ENCODE data around the gene PHETA1.

Gene PHETA1, protein sequence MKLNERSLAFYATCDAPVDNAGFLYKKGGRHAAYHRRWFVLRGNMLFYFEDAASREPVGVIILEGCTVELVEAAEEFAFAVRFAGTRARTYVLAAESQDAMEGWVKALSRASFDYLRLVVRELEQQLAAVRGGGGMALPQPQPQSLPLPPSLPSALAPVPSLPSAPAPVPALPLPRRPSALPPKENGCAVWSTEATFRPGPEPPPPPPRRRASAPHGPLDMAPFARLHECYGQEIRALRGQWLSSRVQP

DNA sequence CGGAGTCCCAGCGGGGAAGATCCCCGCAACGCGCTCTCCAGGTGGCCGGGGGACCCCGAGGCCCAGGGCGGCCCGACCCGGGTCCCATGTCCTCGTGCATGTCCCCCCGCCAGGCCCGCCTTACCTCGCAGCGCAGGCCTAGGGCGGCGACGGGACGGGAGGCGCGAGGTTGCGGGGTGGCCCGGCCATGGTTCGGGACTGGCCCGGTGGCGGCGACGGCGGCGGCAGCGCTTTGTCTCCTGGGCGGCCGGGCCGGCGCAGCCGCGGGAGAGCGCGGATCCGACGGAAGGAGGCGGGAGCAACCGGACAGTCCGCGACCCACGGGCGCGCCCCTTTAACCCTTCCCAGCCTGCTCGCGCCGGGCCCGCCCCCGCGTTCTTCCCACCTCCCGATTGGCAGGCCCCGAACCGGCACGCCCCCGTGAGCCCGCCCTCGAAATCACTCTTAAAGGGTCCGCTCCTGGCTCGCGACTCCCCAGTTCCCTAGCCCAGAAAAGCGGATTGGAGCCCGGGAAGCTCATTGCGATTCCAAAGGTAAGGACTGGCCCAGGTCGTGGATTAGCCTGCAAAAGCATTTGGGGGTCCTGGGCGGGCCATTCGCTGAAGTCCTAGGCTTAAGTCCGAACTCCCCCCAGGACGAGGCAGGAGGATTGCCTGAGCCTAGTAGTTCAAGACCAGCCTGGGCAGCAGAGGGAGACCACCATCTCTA, at the start of gene PHETA1:
PHETA1 (minus strand) TSS at position 308 of the 708 bp plus-strand sequence. CDS start 5,668 bp downstream, outside the sequence.
- peak; percentile 56 for DNase-seq

DNA sequence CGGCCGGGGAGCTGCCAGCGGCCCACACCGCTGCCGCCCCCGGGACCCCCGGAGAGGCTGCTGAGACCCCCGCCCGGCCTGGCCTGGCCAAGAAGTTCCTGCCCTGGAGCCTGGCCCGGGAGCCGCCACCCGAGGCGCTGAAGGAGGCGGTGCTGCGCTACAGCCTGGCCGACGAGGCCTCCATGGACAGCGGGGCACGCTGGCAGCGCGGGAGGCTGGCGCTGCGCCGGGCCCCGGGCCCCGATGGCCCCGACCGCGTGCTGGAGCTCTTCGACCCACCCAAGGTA, 49.6 kb upstream of the PHETA1 start:
- DNase-seq: no peak

DNA sequence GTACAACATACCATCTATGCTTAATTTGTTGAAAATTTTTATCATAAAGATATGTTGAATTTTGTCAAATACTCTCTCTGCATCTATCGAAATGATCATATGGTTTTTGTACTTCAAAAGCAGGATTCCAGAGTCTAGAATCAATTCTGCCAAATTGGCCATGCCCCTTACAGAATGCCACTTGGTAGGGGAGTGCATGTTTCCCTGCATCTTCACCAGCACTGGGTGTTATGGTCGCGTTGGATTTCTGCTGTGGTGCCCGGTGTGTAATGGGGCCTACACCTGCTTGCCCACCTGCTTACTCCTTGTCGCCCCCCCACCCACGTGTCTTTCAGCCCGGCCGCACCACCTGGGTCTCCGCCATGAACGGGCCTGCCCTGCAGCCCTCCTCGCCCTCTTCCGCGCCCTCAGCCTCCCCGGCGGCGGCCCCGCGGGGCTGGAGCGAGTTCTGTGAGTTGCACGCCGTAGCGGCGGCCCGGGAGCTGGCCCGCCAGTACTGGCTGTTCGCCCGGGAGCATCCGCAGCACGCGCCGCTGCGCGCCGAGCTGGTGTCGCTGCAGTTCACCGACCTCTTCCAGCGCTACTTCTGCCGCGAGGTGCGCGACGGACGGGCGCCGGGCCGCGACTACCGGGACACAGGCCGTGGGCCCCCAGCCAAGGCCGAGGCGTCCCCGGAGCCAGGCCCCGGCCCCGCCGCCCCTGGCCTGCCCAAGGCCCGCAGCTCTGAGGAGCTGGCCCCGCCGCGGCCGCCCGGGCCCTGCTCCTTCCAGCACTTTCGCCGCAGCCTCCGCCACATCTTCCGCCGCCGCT, 49.1 kb upstream of the PHETA1 start:
- no peak for DNase-seq

DNA sequence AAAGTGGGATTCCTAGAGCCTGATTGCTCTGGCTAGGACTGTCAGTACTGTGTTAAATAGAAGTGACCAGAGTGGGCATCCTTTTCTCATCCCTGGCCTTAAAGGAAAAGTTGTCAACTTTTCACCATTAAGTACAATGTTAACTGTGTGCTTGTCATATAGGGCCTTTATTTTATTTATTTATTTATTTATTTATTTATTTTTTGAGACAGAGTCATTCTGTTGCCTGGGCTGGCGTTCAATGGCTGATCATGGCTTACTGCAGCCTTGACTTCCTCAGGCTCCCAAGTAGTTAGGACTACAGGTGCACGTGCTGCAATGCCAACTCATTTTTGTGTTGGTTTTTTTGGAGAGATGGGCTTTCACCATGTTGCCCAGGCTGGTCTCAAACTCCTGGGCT, 48.4 kb upstream of the PHETA1 start:
- DNase-seq: no peak

DNA sequence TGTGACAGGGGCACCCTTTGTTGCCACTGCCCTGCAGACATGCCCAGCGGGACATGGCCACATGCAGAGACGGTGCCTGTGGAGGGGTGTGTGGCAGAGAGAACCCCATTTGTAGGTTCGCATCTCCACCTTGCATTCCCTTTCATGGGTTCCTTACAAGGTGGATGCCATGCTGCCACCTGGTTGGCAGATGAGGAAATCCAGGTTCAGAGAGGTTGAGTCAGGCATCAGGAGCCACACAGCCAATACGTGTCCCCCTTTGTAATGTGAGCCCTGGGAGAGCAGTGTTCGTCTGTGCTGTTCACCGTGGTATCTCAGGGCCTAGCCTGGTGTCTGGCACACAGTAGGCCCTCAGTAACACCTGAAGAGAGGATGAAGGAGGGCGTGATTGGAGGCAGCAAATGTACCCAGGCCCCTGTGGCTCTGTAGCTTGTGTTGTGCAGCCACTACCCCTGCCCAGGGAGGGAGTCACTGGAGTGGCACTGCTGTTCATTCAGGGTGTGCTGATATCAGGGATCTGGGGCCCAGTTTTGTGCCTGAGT, 45.9 kb upstream of the PHETA1 start:
- DNase-seq: no peak

DNA sequence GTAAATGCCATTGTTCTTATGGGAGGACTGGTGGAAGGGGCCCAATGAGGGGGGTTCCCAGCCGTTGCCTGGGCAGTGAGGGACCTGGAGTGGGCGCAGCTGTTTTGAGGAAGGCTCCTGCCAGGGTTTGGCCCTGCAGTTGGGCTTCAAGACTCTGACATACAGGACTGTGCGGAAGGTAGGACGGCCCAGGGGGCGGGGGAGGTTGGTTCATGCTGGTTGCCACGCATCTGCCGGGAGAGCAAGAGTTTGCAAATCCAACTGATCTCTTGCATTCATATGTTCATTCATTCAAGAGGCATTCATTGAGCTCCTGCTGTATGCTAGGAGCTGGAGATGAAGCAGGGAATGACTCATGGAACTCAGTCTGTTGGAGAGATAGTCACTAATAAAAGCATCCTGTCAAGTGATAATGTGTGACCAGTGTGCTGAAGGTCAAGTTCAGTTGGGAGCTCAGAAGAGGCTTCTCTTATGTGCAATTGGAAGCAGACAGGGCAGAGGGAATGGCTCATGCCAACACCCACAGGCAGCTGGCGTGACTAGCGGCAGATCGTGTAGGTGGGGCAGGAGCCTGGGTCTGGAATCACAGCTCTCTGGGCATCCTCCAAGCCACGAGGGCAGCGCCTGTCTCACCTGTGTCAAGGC, 44.7 kb upstream of the PHETA1 start:
- DNase-seq: no peak

DNA sequence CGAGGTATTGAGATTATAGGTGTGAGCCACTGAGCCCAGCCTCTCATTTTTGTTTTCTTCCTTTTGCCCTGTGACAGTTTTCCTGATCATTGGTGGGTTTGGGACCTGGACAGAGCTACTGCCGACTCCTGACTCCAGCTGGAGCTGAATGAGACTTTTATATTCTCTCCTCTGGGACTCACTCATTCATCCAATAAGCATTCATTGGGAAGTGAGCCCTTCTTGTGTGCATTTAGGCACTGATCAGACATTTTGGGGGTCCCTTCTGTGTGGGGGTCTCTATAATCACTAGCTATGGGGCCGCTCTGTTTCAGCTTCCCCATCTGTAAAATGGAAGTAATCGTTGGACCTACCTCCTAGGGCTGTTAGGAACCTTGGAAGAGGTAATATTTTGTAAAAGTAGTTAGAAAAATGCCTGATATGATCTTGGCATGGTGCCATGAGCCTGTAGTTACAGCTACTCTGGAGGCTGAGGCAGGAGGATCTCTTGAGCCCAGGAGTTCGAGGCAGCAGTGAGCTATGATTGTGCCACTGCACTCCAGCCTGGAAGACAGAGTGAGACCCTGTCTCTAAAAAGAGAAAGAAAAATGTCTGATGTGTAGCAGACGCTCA, 44.0 kb upstream of the PHETA1 start:
- no peak for DNase-seq

DNA sequence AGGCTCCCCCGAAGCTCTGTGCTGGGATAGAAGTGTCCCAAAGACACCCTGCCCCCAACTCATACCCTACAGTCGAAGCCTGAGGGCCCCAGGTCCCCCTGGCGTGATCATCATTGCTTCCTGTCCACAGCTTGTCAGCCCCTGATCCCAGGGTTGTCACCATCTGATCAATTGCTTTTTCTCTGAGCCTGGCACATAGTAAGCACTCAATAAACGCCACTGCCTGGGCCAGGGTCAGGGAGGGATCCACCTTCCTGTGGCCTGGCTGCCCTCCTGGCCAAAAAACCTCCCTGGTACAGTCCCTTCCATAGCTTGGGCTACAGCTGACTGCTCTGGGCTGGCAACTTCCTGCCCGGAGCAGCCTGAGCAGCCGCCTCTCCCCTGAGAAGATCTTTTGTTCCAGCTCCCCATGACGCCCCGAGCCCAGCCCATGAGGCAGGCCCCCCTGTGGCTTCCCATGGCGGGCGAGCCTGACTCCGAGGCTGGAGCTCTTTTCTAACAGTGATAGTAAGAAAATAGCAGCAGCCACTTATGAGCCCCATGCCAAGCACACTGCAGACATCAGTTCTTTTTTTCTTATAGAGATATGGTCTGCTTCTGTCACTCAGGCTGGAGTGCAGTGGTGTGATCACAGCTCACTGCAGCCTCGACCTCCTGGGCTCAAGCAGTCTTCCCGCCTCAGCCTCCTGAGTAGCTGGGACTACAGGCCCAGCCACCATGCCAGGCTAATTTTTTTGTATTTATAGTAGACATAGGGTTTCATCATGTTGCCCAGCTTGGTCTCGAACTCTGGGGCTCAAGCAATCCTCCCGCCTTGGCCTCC, 43.3 kb upstream of the PHETA1 start:
- peak; percentile 82 for DNase-seq

DNA sequence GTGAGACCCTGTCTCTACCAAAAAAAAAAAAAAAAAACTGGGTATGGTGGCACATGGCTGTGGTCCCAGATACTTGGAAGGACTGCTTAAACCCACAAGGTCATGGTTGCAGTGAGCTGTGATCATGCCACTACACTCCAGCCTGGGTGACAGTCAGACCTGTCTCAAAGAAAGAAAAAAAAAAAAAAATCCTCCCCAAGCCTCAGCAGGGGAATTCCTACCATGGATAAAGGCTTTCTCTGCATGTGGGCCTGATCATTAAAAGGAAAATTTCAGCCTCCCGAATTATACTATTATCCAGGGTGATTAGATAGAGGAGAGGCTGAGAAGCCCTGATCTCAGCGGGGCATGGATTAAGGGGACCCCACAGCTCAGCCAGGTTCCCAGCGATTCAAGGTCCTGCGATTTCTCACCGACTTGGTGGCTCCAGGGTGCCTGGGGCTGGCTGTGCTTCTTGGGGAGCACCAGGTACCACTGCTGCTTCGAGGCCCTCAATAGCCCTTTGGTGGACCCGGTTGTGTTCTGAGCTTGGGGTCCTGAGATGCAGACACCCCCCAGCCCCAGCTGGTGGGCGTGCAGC, 42.4 kb upstream of the PHETA1 start:
- no peak for DNase-seq

DNA sequence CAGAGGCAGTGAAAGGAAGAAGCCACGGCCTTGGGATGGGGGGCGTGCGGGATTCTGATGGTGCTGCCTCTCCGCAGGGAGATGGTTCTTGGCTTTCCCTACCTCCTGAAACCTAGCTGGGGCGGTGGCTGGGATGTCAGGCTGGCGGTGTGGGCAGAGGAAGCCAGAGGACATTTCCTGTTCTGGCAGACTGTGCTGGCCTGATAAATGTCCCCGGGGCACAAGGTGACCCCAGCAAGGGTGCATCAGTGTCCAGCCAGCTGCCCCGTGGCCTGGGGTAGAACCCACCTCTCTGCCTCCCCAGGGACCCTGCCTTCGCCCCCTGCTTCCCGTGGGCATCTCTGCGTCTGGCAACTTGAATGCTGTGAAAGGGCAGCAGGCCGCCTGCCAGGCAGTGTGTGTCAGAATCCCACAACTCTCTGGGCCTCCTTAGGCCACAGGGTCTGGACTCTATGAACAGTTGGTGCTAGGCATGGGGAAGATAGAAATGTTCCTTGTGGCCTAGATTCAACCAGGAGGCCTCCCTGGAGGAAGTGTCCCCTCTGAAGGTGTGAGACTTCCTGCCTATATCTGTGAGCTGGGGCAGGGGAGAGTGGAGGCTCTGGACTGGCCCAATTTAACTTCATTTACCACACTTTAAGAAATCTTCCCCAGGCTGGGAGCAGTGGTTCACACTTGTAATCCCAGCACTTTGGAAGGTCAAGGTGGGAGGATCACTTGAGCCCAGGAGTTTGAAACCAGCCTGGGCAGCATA, 41.7 kb upstream of the PHETA1 start:
- DNase-seq: no peak

DNA sequence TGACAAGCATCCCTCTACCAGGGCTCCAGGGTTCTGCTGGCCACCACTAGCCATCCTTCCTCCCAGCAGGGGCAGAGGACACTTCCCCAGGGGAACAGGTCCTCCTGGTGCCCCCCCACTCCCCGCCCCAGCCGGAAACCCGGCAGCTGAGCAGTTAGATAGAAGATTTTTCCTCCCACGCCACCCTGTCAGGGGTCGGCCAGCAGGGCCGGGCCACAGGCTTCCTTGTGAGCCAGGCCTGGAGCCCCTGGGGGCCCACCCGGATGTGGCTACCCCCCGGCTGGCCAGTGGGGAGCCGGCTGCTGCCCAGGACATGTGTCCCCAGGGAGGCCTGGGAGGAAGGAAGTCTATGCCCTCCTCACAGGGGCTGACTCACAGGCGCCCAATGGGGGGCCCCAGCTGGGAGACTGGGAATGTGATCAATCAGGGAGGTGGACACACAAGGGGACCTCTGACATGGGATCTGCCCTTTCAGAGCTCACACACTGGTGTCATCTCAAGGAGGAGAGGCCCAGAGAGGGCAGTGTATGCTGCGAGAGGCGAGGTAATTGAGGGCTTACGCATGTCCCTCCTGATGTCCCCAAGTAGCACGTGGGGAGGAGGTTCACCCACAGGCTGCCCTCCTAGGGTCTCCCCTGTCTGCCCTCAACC, 41.0 kb upstream of the PHETA1 start:
- DNase-seq: no peak

DNA sequence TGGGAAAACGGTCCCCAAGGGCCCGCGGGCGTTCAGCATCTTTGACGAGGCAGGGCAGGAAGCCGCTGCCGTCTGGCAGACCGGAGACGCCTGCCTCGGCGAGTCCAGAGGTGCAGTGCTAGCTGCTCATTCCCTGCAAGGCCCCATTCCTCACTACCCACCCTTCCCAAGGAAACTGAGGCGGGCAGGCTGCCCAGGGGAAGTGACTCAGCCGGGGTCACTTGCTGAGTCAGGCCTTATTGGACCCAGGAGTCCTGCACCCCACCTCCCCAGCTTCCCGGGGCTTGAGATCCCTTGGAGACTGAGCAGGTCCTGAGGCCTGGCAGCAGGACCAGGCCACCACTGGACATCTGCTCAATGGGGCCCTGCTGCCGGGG, 40.5 kb upstream of the PHETA1 start:
- no peak for DNase-seq

DNA sequence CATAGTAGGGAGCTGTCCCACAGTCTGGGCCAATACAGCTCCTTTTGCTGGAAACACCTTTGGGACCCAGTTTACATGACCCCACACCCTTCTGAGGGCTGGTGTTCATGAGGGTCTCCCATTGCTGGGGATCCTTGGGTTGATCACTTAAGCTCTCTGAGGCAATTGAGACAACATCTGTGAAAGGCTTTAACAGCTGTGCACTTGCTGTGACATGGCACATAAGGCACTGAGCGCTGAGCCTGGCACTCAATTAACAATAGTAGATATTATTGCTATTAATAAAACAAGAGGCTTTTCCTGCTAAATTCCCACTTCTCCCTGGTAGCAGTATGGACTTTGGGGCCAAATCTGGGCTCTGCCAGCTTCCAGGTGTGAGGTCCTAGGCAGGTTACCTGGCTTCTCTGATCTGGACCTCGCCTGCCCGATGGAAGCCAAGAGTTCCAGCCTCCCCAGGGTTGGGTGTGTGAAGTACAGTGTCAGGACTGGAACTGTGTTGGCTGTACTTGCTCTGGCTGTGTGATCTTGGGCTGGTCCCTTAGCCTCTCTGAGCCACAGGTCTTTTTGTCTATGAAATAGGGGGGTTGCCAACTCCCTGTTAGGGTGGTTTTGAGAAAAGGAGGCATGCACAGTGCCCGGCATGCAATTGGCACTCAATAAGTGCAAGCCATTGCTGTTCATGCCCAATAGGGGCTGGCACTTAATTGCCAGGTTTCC, 39.9 kb upstream of the PHETA1 start:
- DNase-seq: no peak

DNA sequence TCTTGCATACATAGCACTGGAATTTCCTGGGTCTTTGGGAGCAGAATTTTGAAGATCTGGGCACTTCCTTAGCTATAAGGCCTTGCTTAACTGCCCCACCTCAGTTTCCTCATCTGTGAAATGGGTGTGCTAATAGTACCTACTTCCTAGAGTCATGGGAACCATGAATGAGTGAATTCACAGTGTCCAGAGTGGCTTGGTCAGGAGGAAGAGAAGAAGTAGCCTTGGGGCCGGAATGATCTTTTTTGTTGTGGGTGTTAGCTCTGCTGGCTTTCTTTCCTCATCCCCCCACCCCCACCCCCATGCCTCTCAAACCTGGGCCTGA, 39.2 kb upstream of the PHETA1 start:
- DNase-seq: no peak

DNA sequence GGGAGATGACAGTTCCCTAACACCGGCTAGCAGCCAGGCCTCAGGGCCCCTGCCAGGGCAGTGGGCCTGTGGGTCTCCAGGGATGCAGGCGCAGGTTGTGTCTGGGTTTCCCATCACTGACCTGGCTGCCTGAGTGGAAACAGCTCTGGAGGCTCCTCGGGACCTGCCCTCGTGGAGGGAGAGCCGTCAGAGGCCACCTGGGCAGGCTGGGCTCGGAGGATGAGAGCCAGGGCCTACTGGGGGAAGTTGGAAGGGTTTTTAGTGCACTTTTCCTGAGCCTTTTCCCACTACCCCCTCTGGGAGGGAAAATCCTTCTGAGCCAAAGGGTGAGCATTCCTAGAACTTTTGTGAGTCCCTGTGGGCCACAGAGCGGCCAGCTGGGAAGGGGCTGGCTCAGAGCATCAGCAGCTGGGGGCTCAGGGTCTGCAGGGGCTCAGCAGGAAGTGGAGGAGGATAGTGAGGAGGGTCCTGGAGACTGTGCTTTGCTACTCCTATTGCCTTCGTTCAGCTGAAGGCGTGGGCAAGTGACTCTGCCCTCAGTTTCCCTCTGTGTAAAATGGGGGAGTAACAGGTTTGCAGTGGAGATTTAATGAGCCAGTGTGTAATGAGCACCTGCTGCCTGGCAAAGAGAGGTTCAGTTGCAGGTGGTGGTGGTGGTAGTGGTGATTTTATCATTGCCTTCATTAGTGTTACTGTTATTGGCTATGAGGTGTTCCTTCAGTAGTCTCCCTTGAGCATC, 38.7 kb upstream of the PHETA1 start:
- no peak for DNase-seq

DNA sequence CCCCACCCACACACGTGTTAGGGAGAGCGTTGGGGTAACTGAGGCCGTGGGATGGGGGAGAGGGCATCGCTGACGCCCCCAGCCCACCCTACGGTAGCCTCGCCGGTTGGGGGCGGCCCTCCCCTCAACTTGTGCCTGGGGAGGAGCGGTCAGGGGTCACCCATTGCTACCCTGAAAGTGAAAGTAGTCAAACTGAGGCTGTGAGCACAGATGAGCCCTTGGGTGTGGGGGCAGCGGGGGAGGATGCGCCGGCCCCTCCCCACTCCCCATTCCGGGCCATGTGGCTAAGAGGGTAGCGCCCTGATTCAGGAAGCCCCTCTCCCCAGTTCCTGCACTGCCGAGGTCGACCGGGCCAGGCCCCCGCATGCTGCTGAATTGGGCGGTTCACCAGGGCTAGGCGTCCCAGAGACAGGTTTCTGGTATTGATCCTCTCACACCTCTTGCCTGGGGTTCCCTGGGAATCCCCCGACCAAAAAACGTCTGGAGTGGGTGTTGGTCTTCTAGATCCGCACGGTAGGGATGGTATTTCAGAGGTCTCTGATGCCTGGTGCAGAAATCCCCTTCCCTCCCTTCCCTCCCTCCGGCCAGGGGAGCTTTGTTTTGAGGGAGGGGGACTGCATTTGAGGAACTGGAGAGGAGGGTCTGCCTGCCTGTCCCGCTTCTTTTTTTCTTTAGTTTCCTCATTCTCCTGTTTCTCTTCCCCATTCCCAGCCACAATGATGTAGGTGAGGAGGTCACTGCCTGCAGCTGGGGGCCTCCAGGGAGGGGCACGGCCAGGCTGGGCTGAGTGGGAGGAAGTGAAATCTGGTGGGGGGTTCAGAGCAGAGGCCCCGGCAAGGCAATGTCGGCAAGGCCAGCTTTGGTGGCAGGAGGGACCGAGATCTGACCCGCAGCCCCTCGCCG, 37.8 kb upstream of the PHETA1 start:
- DNase-seq: no peak

DNA sequence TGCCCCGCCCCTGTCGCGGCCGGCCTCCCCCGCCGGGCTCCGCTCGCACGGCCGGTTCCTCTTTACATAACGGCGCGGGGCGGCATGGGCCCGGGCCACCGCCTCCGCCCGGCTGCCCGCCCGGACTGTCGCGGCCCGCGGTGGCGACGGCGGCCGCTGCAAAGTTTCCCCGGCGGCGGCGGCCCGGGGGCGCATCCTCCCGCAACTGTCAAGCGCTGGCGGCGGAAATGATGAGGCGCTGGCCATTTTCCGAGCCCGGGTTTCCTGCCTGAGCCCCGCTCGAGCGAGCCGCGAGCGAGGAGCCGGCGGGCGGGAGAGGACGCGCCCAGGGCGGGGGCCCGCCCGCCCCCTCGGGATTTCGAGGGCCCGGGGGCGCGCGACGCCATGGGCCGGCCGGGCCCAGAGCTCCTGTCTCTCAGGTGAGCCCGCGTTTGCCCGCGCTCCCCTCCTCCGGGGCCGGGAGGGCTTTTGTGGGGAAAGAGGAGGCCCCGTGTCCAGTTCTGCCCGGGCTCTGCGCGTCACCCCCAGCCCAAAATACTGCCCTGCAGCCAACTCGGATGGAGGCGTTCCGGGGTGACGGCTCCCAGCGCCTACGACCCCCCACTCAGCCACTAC, 37.1 kb upstream of the PHETA1 start, which contains the start of gene SH2B3:
SH2B3 (plus strand) TSS at position 65 of the 615 bp plus-strand sequence. CDS start 12,223 bp downstream, outside the sequence.
- peak; percentile 55 for DNase-seq
